HG02943 (cell line): Measurements from ENCODE around the gene KCNT2.
"Not testable (repeated sequence)": the region's sequence is repeated elsewhere in the genome, so short reads cannot be mapped to it uniquely, and the experiment has no call there.

Experiments used
- ATAC-seq: cut with Tn5 transposase; IDR thresholded peaks from one replicate; pipeline ENCODE4 v1.9.1; 2021; ENCODE audit warnings: mild to moderate bottlenecking, low read depth, moderate library complexity; ENCODE audit not compliant: unreplicated experiment

The KCNT2 gene

DNA sequence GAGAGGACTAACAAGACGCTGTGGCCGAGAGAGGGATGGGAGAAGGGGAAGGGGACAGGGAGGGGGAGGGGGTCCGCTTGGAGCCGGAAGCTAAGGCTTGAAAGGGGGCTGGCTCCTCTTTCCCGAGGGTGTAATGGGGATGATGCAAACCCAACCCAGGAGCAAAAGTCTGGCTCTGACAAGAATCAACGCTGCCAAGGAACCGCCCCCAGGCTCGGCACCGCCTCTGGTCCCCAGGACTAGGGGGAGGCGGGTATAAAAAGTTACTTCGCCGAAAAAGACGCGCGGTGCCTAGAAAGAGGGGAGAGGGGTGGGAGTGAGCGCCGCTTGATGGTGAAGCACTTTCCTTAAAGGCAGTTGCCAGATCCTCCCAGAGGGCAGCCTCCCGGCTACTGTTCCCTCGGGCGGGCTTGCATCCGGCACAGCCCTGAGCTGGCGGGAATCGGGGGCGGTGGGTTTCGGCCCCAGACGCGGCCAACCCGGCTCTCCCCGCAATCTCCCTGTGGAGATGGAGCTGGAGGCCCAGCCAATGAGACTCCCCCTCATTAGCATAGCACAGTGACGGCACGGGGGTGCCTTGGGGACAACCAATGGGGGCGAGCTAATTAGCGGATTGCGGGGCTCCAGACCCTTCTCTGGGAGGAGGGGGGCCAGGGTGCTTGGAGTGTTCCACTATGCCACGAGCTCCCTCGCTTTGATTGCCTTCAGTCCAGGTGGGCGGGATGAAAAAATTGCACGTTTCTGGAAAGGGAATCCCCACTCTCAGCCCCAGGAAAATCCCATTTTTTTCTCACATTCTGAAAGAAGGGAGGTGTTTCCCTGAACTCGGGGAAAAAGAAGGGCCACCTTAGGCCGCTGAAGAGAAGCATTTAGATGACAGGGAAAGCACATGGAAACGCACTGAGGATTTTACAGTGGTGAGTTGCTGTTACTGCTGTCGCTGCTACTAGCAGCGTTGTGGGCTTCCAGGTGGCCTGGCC is at the start of gene KCNT2:
Gene KCNT2, minus strand, starts transcription at position 51 of the 980 bp plus-strand sequence. CDS start 131 bp downstream, outside the sequence.
- ATAC-seq = no peak

GRCh38 chr1:196655494-196655893 is 47.3 kb upstream of the KCNT2 start:
- ATAC-seq = no peak

DNA sequence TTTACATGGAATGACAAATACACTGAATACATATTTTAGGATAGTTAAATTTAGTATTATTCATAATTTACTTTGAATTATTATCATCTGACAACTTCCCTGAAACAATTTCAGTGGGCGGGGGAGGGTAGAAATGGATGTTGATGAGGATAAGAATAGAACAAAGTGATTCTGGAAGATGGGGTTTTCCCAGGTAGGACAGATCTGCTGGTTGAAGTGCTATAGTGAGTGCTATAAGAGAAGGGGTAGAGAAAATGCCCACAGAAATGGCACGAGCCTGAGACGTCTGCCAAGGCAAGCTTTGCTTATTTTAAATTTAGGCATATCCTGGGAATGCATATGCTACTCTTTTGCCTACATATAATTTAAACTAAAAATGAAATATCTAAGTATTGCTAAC is 46.8 kb upstream of the KCNT2 start:
- no peak for ATAC-seq

- ATAC-seq = no peak
These were observed 46.0 kb upstream of the KCNT2 start for GRCh38 chr1:196654271-196654670.

DNA sequence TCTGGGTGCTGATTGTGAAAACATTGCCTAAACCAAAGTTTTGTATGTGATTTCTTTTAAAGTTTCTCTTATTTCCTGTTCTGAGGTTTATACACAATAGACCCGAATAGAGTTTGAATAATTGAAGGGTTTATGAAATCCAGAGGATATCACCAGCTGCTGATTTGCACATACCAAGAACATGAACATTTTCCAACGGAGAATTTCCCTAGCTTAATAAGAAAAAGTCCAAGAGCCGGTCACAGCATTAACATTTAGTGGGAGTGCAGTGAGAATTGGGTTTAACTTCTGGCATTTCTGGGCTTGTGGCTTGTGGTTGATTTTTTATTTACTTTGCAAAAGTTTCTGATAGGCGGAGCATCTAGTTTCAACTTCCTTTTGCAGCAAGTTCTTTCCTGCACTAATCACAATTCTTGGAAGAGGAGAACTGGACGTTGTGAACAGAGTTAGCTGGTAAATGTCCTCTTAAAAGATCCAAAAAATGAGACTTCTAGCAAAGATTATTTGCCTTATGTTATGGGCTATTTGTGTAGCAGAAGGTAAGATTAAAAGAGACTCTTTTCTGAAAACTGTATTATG is 43.5 kb upstream of the KCNT2 start, which contains the start of gene CFH:
Gene CFH, plus strand, starts transcription at position 407 of the 579 bp plus-strand sequence. Its CDS starts 75 bp downstream, at position 482.
- ATAC-seq = no peak

DNA sequence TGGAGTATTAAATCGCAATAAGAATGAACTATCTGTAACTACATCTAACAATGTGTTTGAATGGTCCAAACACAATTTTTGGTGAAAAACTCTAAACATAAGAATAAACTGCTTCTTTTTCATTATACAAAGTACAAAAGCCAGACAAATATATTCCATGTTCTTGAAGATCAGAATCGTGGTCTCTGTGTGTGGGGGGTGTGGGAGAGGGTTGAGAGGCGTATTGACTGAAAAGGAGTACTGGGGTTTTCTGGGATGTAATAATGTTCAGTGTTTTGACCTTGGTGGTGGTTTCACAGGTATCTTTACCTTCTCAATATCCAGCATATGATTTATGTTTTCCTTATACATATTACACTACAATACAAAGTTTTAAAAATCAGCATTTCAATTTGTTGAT is 42.8 kb upstream of the KCNT2 start:
- no peak for ATAC-seq

DNA sequence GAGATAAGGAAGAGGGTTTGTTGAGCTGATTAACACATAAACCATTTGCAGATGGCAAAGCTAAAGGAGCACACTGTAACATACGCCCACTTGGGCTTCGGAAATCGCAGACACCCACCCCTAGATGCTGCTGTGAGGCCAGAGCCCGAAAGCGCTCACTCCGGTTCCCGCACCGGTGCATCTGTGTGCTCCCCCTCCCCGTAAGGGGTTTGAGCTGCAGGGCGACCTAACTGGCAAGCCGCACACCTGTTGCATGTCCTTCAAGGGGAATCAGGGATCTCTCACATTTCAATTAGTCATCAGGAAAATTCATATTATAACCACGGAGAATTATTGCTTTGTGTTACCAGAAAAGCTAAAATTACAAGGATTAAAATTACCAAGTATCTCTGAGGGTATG is 42.2 kb upstream of the KCNT2 start:
- no peak for ATAC-seq

- no peak for ATAC-seq
These were observed 41.8 kb upstream of the KCNT2 start for GRCh38 chr1:196649990-196650389.

DNA sequence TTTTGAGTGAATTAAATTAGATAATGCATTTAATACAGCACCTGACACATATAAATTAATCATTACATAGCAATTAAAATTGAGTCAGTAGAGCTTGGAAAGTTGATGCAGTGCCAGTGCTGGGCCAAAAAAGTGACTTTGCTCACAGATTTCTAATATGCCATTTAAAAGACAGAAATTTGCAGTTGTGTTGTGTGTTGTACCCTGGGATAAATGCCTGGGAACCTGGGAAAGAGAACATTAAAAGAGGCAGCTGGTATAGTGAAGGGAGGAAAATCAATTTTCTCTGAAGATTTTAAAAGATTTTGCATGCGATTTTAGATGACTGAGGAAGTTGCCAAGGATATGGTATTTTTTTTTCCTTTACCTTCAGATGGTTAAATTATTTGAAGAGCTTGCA is 32.7 kb upstream of the KCNT2 start:
- ATAC-seq = no peak

GRCh38 chr1:196639291-196639690 is 31.1 kb upstream of the KCNT2 start:
- ATAC-seq = not testable (repeated sequence)

- no peak for ATAC-seq
These were observed 30.2 kb upstream of the KCNT2 start for GRCh38 chr1:196638466-196638865.

DNA sequence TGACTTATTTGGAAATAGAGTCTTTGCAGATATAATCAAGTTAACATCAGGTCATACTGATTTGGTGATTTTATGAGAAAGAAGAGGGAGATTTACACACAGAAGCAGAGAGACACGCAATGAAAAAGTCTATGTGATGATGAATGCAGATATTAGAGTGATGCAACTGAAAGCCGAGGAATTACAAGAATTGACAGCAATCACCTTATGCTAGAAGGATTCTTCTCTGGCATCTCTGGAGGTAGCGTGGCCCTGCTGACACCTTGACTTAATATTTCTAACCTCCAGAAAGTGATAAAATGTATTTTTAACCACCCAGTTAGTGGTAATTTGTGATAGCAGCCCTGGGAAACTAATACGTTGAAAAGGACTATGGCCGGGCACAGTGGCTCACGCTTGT is 29.4 kb upstream of the KCNT2 start:
- no peak for ATAC-seq

- ATAC-seq = no peak
These were observed 20.6 kb upstream of the KCNT2 start for GRCh38 chr1:196628838-196629237.

- ATAC-seq = no peak
These were observed 14.8 kb upstream of the KCNT2 start for GRCh38 chr1:196623079-196623478.

- no peak for ATAC-seq
These were observed 11.5 kb upstream of the KCNT2 start for GRCh38 chr1:196619721-196620120.

GRCh38 chr1:196611873-196612272 is 3.6 kb upstream of the KCNT2 start:
- ATAC-seq = no peak

DNA sequence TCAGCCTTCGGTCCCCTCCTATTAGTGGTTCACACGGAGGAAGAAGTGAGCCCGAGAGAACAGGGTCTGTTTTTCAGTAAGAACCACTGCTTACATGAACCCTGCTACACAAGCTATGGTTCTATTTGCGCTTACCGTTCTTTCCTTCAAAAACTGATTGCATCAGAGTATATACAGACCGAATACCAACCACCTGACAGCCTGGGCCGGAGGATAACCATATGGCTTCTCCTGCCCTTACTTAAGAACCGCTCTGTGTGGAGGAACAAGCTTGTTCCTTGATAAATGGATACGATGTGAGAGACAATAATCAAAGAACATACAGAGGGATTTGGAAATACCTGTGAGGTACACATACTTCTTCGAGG is 1.1 kb upstream of the KCNT2 start:
- no peak for ATAC-seq

DNA sequence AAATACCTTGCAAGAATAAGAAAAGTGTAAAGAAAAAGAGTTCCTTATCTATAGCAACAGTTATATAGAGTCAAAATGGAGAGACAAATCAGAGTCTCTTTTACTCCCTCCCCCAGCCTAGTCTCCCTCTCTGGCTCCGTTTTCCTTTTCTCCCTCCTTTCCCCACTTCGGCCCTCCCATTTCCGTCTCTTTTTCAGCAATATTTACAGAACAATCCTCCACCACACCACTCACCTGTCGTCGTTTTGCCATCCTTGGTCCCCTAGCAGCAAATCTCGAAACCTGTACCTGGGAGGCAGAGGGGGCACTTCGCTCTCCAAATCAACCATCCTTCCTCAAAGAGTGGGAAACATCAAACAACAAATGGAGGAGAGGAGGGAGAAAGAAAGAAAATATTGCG is 259 bp downstream of the KCNT2 start:
- ATAC-seq = no peak

GRCh38 chr1:196603651-196604050 is 4.6 kb downstream of the KCNT2 start:
- no peak for ATAC-seq

DNA sequence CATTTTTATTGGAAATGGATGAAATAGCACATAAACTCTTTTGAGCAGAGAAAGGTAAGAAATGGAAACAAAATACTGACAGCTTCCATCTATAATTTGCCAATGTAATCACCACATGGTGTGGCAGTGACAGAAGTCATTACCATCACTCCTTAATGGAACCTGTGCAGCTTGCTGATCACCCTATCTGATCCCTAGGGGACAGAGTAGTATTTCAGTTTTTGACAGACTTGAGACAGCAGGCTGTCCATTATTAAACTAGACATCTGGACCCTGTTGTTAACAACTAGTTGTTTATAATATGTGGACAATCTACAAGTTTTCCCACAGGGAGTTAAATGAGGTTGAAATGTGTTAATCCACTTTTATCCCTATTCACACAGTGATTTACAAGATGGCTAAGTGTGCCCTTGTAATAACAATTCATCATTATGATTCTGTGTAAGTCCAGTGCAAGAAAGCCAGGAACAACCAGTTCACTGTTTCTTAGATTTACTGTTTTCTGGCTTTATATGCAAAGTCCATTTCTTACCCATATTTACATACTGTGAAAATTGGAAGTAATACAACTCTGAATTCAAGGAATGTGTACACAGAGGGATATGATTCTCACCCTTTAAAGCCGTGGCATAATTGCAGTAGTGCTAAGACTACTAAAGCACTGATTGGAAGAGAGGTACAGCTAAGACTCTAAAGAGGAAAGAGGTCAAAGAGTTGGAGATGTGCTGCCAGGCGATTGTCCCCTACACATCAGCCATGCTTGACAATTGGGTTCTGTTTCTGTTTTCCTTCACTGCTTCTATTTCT is 9.1 kb downstream of the KCNT2 start:
- no peak for ATAC-seq

- ATAC-seq = no peak
These were observed 13.5 kb downstream of the KCNT2 start for GRCh38 chr1:196594700-196595099.
